Gastroesophageal sphincter (tissue), 4 donors: Measurements from ENCODE around the gene KANK3. TPM values are rescaled to one million over a fixed set of nuclear protein-coding genes. Genes with fewer than 3 reads are reported as not detected.

Experiments
- ATAC-seq: fragments of 150-250 bp; one replicate; pipeline ENCODE4 v1.9.1; 2016; ENCODE audit warnings: mild to moderate bottlenecking, moderate library complexity
- H3K27ac ChIP-seq, 4 donors: fragments of 200-600 bp; sonication (generic) in 3 of 4; 1 replicate in 3 of 4; 2 replicates in 1 of 4; pipeline ENCODE4 v1.5.1; 2016 to 2019
- H3K27me3 ChIP-seq: fragments of 200-600 bp; sonication (generic); one replicate; pipeline ENCODE4 v1.5.1; 2019
- H3K36me3 ChIP-seq, 2 donors: fragments of 200-600 bp; sonication (generic); one replicate each; pipeline ENCODE4 v1.5.1; 2019; ENCODE audit warnings: control low read depth in 1 of 2
- H3K4me1 ChIP-seq, 3 donors: fragments of 200-600 bp; sonication (generic); 1 replicate in 2 of 3; 2 replicates in 1 of 3; pipeline ENCODE4 v1.5.1; 2016 to 2019; ENCODE audit warnings: control low read depth in 2 of 3
- H3K4me3 ChIP-seq, 2 donors: fragments of 200-600 bp; sonication (generic); one replicate each; pipeline ENCODE4 v1.5.1; 2019; ENCODE audit warnings: mild to moderate bottlenecking in 1 of 2, moderate library complexity in 1 of 2
- H3K9me3 ChIP-seq, 3 donors: fragments of 200-600 bp; sonication (generic); one replicate each; pipeline ENCODE4 v1.5.1; 2017 to 2019; ENCODE audit warnings: control low read depth in 2 of 3
- CTCF ChIP-seq, 4 experiments: fragments of 200-600 bp in 2 of 4; fragments of 450-650 bp in 2 of 4; sonication (generic) in 1 of 4; IDR thresholded peaks; one replicate each; pipeline ENCODE4 v1.5.1; 2017 to 2019; ENCODE audit warnings: antibody characterized with exemption in 4 of 4, mild to moderate bottlenecking in 2 of 4, moderate library complexity in 2 of 4
- EP300 ChIP-seq: sonication (generic); formaldehyde crosslinking; IDR thresholded peaks from one replicate; pipeline ENCODE4 v1.6.1; 2017; ENCODE audit warnings: antibody characterized with exemption, mild to moderate bottlenecking
- POLR2A ChIP-seq, 2 donors: fragments of 450-650 bp; IDR thresholded peaks; one replicate each; pipeline ENCODE4 v1.6.1; 2017; ENCODE audit warnings: antibody characterized with exemption in 2 of 2, mild to moderate bottlenecking in 2 of 2, moderate library complexity in 1 of 2
- POLR2AphosphoS5 ChIP-seq: sonication (generic); formaldehyde crosslinking; IDR thresholded peaks from one replicate; pipeline ENCODE4 v1.6.1; 2017; ENCODE audit warnings: antibody characterized with exemption
- WGBS, 2 donors: methylation state at CpG; one replicate each; pipeline ENCODE4 v1.1.5; 2018; ENCODE audit warnings: low coverage in 1 of 2; 5-methylcytosine and 5-hydroxymethylcytosine counted together
- total RNA-seq, 4 donors: library from RNA; depleted of rRNA; stranded (reverse); fragments of >200 nt; gene quantifications; one replicate each; pipeline ENCODE4 v1.1.0, GENCODE V29; 2016

Gene KANK3
- total RNA-seq, 4 donors from 2014 or later: 9.8 to 22.3 (median 19.2) TPM

- Histone ChIP-seq H3K27me3 (no peaks in the 10 kb centered on the region), H3K4me3 (peak overlapping the region; percentile 56 to 72), H3K9me3 (no peaks in the 10 kb centered on the region), H3K27ac (peak overlapping the region in 3 of 4 donors; percentile 83 to 85 (median 83)), H3K36me3 (peaks cover 0 to 45% of the 10 kb centered on the region in 2 donors), H3K4me1 (peaks cover 0 to 43% (median 10%) of the 10 kb centered on the region in 3 donors)
- whole genome bisulfite sequencing, 2 donors: 5 to 14% methylated on average over 10 to 18 of the region's 24 CpGs
- no peak for TF ChIP-seq EP300
- TF ChIP-seq POLR2A (IDR thresholded peaks at IDR 0.05): no peak
- TF ChIP-seq POLR2AphosphoS5: no peak
- TF ChIP-seq CTCF (IDR thresholded peaks at IDR 0.05): no peak
- ATAC-seq: no peak
Observed at GRCh38 chr19:8307400-8307964, 35.6 kb downstream of the KANK3 start.

- Histone ChIP-seq H3K27ac (peak overlapping the region in 3 of 4 donors; percentile 17 to 83 (median 60)), H3K4me3 (peak overlapping the region in 1 of 2 donors; percentile 72), H3K36me3 (peaks cover 0 to 44% of the 10 kb centered on the region in 2 donors), H3K27me3 (no peaks in the 10 kb centered on the region), H3K4me1 (peaks cover 0 to 46% (median 10%) of the 10 kb centered on the region in 3 donors), H3K9me3 (no peaks in the 10 kb centered on the region)
- no peak for ATAC-seq
- TF ChIP-seq CTCF (IDR thresholded peaks at IDR 0.05): no peak
- TF ChIP-seq EP300: no peak
- no peak for TF ChIP-seq POLR2AphosphoS5
- no peak for TF ChIP-seq POLR2A (IDR thresholded peaks at IDR 0.05)
- WGBS, 2 donors: 74% methylated on average over 6 of the region's 17 CpGs; no CpG with 5 or more reads in 1 of the 2 donors
Observed at GRCh38 chr19:8306235-8307054, 36.6 kb downstream of the KANK3 start.

- 62% methylated on average over 4 of the region's 4 CpGs; no CpG with 5 or more reads in 1 of the 2 donors for WGBS, 2 donors
- peak overlapping the region in 1 of 4 donors; percentile 17 for H3K27ac ChIP-seq
Observed at GRCh38 chr19:8305798-8306197, 37.3 kb downstream of the KANK3 start.

DNA sequence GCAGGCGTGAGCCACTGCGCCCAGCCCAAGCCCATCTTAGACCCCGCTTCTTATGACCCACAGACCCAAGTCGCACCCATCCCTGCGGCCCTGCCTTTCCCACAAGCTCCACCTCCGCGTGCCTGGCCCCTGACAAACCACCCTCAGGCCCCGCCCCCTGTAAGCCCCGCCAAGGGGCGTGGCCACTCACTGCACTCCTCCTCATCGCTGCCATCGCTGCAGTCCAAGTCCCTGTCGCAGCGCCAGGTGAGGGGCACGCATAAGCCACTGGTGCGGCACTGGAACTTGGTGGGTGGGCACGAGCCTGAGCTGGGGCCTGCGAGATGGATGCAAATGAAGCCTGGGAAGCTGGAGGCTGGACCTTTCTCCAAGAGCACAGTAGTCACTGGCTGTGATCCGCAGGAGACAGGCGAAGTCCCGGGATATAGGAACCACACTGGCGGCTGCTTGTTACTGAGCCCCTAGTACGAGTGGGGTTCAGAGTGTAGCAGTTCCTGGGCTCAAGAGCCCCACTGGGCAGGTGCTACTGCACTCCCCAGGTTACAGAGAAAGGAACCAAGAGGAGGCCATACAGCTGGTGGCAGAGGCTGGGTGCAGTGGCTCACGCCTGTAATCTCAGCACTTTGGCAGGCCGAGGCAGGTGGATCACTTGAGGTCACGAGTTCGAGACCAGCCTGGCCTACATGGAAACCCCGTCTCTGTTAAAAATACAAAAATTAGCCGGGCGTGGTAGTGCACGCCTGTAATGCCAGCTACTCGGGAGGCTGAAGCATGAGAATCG lies 38.0 kb downstream of the KANK3 start:
- TF ChIP-seq CTCF (IDR thresholded peaks at IDR 0.05): no peak
- no peak for TF ChIP-seq POLR2A (IDR thresholded peaks at IDR 0.05)
- no peak for TF ChIP-seq POLR2AphosphoS5
- no peak for TF ChIP-seq EP300
- Histone ChIP-seq H3K4me3 (no peak overlapping the region), H3K27me3 (no peaks in the 10 kb centered on the region), H3K4me1 (peaks cover 0 to 46% (median 10%) of the 10 kb centered on the region in 3 donors), H3K36me3 (peaks cover 0 to 30% of the 10 kb centered on the region in 2 donors), H3K27ac (no peak overlapping the region), H3K9me3 (no peaks in the 10 kb centered on the region)
- 73 to 89% methylated on average over 8 to 11 of the region's 33 CpGs for whole genome bisulfite sequencing, 2 donors
- ATAC-seq: no peak

More at GRCh38 chr19:8305798-8306197, 37.3 kb downstream of the KANK3 start:
- no peak for ATAC-seq
- no peak overlapping the region for H3K4me3 ChIP-seq
- no peaks in the 10 kb centered on the region for H3K9me3 ChIP-seq
- TF ChIP-seq EP300 (no peak), POLR2AphosphoS5 (no peak), CTCF (IDR thresholded peaks at IDR 0.05) (no peak), POLR2A (IDR thresholded peaks at IDR 0.05) (no peak)
- no peaks in the 10 kb centered on the region for H3K27me3 ChIP-seq
- peaks cover 0 to 38% of the 10 kb centered on the region in 2 donors for H3K36me3 ChIP-seq
- peaks cover 0 to 46% (median 10%) of the 10 kb centered on the region in 3 donors for H3K4me1 ChIP-seq
